HUDEP-2 (cell line): Measurements from ENCODE around the gene MSGN1.

ENCODE experiments used
- DNase-seq, 76 experiments: peaks; one replicate each; lab custom pipeline; 2025; ENCODE audit not compliant: unreplicated experiment in 76 of 76; lab: John Stamatoyannopoulos, UW

MSGN1 gene, protein sequence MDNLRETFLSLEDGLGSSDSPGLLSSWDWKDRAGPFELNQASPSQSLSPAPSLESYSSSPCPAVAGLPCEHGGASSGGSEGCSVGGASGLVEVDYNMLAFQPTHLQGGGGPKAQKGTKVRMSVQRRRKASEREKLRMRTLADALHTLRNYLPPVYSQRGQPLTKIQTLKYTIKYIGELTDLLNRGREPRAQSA

DNA sequence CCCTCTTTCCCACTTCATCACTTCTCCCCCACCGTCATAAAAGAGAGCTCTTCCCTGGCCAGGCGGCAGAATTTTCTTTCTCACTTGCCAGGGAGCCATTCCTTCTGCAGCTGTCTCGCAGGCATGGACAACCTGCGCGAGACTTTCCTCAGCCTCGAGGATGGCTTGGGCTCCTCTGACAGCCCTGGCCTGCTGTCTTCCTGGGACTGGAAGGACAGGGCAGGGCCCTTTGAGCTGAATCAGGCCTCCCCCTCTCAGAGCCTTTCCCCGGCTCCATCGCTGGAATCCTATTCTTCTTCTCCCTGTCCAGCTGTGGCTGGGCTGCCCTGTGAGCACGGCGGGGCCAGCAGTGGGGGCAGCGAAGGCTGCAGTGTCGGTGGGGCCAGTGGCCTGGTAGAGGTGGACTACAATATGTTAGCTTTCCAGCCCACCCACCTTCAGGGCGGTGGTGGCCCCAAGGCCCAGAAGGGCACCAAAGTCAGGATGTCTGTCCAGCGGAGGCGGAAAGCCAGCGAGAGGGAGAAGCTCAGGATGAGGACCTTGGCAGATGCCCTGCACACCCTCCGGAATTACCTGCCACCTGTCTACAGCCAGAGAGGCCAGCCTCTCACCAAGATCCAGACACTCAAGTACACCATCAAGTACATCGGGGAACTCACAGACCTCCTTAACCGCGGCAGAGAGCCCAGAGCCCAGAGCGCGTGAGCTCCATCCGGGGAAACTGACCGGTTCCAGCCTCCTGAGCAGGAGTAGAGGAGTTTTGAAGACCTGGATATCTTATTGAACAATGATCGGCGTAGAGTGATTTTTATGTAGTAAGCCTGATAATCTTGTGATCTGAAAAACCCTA, at the start of gene MSGN1:
Gene MSGN1, plus strand, starts transcription at position 65 of the 850 bp plus-strand sequence. Its CDS starts 59 bp downstream, at position 124.
- DNase-seq = no peak

DNA sequence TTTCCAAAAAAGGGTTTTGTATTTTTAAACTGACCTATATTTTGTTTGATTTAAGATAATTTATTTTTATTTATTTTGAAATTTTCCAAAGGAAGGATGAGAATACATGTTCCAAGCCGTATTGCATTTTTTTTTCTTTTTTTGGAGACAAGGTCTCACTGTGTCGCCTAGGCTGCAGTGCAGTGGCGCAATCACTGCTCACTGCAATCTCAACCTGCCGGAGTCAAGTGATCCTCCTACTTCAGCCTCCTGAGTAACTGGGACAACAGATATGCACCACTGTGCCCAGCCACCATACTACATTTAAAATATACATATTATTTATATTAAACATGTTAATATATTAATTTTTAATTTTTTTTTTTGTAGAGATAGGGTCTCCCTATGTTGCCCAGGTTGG, 47.4 kb upstream of the MSGN1 start:
- DNase-seq = no peak

DNA sequence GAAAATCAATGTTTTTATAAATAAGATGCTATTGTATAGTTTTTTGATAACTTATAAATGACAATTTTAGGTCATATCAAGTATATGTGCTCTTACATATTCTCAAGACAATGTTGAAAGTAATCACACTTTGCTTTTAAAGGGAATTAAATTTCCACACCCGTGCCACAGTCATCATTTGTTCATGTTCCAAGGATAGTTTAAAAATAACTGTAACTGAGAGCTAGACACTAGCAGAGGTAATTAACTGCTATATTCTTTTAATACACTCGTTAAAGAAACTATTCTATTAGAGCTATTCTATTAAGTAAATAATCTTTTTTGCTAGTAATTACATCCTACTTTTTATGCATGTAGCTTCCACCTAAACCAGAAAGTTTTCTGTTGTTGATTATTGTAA, 44.3 kb upstream of the MSGN1 start:
- DNase-seq = no peak

DNA sequence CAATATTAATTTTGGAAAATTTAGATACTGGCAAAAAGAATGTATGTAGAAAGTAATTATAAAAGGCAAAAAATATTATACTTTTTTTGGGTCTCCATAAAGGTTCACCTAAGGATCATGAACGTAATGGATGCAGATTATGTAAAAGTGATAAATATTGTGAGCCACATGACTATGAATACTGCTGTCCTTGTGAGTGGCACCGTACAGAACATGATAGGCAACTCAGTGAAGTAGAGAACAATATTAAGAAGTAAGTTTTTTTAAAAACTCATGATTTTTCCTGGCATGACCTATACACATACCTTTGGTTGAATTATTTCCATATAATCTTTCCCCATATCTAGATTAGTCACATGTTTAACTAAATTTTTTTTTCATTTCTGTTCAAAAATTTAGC, 43.7 kb upstream of the MSGN1 start:
- no peak for DNase-seq

DNA sequence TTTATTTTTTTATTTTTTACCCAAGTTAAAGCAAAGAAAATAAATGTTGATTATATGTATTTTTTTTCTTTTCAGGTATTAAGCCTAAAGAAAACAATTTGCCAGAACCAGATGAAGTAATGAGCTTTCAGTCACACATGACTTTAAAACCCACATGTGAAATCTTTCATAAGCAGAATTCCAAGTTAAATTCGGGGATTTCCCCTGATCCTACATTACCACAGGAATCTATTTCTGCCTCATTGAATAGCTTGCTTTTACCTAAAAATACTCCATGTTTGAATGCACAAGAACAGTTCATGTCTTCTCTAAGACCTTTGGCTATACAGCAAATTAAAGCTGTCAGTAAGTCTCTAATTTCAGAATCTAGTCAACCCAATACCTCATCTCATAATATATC, 35.7 kb upstream of the MSGN1 start:
- no peak for DNase-seq

DNA sequence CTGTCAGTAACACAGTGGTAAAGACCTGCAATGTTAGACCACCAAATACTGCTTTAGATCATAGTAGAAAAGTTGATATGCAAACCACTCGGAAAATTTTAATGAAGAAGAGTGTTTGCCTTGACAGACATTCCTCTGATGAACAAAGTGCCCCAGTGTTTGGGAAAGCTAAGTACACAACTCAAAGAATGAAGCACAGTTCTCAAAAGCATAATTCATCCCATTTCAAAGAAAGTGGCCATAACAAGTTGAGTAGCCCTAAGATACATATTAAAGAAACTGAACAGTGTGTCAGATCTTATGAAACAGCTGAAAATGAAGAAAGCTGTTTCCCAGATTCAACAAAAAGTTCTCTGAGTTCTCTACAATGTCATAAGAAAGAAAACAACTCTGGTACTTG, 34.8 kb upstream of the MSGN1 start:
- DNase-seq = no peak

DNA sequence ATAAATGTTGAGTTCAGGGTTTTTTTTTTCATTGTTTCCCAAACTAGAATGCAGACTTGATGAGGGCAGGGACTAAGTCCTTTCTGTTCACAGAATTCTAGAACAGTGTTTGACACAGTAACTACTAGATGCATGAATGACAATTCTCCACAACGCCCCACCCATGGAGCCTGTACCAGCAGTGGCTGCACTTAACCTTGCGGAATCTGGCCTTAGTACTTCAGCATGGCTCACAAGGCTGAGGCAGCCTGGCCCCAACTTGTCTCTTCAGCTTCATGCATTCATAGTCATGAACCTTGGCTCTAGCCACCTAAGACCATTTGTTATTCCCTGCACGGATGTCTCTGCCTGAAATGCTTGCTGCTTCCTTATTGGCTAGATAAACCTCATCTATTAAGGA, 29.5 kb upstream of the MSGN1 start:
- no peak for DNase-seq

DNA sequence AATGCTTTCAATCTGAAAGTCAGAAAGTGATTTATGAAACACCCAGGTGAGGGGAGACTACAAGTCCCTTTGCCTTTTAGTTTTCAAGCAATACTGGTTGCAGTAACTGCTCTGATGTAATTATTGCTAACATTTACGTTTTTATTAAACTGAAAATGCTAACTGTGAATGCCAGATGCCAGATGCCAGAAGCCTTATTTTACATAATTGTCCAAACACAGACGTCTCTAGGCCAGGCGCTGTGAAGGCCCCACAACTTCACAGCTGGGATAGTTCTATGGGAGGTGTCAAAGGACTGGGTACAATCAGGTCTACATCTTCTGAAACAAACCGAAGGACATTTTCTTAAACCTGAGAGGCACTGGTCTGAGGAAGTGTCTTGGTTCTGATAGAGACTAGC, 27.5 kb upstream of the MSGN1 start:
- DNase-seq = no peak

DNA sequence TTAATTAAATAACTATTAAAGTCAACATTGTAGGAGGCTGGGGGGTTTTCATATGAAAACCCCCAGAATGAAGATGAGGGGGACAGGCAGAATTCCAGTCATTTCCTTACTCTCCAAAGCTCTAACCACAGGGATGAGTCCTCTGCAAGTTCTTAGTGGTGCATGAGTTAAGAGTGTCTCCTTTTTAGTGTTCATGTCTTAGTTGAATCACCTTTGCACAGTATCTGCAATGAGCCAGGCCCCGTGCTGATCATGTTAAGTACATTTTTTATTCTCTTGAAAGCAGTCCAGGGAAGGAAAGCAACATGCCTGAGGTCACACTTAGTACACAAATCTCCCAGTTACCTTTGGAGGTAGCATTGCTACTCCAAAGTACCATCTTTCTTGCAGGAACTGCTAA, 25.7 kb upstream of the MSGN1 start:
- no peak for DNase-seq

DNA sequence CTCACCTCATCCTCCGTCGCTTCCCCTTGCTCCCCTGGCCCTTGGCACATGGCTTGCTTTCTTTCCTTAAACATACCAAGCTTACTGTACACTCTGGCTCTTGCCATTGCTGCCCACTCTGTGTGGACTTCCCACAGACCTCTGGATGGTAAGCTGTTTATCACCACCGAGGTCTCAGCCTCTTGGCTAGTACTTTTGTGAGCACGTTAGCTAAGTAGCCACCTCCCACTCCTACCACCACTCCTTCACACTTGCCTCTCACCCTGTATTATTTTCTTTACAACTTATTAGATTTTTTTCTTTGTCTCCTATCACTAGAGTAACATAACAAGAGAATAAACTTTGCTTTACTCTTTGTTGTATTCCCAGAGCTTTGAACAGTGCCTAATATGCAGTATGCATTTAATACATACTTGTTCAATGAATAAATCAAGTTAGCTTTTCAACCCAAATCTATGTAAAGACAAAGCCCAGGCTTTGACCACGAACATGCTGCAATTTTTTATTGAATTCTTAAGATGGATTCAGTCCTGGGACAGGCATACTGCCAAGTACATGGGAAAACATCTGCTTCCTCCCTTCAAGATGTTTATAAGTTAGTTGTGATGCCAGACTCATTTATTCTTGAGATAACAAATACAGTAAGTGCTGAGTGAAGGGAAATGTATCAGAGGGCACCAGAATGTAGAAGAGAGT, 25.0 kb upstream of the MSGN1 start:
- DNase-seq = peak in 1 of 76 experiments; percentile 13

DNA sequence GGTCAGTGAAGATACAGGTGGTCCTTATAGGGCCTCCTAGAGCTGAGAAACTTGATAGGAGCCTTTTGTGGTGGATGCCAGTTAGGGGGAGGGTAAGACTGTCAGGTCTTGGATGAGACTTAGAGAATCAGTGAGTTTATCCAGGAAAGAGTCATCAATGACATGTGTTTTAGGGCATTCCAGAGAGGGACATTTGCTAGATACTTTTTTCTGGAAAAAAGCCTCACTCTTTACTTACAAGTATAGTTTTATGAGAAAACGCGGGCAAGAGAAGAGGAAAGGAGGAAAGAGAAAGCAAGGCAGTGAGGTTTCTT, 24.5 kb upstream of the MSGN1 start:
- DNase-seq = no peak

DNA sequence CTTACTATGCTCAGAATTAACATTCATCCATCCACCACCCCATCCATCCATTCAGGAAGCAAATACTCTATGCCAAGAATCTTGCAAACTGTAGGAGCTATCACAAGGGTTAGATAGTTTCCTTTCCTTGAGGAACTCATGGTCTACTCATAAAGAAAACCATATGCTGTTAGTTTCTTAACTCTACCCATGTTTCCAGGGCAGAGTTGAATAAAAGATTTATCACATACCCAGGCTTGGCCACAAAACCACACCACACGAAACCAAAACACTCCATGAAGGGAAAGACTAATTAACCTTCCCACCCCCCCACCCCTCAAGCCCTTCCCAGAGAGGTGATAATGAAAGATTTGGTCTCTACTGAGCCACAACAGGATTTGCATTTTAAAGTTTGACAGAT, 23.7 kb upstream of the MSGN1 start:
- no peak for DNase-seq

DNA sequence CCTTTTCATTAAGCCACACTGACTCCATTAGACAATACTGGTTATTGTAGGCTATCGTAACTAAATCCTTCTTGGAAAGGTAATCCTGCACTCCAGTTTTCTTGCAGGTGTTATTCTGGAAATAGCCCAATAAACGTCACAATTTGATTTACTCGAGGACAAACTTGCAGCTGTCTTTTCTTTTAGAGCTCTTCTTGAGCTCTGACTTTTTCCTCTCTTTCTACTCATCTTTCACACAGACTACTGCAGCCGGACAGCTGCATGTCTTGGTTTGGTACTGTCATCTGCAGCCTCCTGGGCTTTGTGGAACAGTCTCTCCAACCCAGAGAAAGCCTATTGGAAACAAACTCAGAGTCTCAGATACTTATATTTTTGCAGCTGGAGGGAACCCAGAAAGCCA, 23.0 kb upstream of the MSGN1 start:
- DNase-seq = no peak

DNA sequence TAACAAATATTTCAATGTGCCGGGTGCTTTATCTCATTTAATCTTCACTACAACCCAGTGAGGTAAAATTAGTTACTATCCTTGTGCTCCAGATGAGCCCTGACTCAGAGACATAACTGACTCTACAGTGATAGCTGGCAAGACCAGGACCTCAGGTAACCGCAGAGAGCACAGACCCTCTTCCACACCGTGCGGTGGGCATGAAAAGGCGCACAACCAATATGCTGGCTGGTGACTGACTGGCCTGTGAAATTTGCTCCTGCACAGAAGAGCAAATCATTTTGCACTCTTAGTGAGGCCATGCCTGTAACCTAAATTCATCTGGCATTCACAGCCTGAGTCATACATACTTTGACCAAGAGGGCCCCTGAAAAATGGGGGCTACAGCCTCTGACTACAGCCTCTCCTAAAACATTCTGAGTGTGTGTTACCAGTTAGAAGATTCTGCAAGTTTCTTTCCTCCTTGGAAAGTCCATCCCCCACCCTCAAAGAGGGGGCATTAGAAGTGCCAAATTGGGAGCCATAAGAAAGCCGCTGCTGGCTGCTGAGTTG, 22.4 kb upstream of the MSGN1 start:
- no peak for DNase-seq

DNA sequence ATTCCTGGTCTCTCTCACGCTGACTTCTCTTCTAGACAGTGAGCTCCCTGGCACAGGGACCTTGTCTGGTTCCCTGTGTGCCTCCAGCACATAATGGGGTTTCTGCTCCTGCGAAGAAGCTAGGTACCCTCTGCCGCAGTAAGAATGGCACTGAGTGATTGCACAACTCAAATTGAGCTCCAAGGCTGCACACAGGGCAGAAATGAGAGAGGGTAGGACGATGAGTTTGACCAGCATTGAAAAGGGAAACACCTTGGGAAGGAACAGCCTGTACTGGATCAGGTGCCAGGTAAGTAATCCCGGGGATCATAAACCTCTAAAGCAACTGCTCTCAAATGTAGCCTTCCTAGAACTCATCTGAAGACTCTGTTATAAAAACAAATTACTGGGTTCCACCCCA, 21.0 kb upstream of the MSGN1 start:
- no peak for DNase-seq

DNA sequence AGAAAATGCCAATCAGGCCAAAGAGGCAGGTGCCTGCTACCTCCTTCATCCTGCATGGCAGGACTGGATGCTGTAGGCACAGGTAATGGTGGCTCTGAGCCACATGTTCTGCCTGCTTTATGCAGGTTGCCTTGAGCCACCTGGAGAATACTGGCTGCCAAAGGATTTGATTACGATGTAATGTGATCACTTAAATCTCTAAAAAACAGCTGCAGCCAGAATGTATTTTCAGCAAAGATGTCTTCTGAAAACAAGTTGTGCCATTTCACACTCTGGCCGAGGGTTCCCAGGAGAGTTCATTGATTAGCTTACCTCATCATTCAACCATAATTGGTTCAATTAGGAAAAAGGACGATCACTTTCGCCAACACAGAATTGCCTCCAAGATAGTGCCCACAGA, 17.9 kb upstream of the MSGN1 start:
- no peak for DNase-seq

DNA sequence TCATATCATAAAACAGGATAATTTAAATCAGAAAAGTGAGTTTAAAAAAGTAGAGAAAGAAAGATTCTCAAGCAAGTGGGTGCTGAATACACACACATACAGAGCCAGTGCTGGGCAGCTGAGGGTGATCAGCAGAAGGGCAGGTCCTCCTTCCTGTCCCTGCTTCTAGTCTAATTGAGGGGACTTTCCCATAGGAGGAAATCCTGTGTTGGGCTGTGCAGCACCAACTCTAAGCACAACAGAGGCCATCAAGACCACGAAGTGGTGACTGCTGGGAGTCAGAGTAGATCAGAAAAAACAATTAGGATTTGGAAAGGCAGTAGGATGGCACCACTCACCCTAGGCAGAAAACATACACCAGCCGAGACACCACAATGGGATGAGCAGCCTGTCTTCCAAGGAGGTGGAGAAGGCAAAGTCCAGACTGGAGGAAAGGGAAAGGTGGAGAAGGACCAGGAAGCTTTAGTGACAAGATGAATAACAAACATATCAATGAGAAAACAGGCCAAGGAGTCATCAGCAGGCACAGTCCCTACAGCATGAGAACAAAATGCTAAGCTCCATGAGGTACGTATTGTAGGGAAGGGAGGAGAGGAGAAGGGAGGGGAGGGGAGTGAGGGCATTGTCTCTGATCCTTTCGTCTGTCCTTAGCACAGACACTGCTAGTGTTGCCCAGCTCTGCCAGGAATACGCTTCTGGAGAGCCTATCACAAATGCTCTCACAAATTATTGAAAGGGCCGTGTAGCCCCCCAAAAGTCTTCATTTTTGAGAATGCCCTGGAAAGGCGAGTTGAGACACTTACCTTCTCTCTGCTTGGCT, 16.7 kb upstream of the MSGN1 start:
- no peak for DNase-seq

DNA sequence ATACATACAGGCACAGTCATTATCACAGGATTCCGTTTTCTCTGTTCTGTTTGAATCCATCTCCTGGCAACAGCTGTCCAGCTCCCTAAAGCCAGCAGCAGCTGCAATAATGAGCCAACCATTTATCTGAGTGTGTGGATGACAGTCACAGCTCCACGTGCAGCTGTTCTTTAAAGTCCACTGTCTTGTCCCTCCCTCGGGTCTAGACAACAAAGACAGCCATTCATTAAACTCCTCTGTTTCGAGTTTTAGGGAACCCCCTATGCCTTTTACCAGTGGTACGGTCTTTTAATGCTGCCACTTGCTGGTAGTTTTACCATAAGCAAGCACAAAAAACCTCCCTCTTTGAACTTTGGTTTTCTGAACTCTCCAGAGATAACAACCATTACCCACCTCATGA, 16.0 kb upstream of the MSGN1 start:
- no peak for DNase-seq

DNA sequence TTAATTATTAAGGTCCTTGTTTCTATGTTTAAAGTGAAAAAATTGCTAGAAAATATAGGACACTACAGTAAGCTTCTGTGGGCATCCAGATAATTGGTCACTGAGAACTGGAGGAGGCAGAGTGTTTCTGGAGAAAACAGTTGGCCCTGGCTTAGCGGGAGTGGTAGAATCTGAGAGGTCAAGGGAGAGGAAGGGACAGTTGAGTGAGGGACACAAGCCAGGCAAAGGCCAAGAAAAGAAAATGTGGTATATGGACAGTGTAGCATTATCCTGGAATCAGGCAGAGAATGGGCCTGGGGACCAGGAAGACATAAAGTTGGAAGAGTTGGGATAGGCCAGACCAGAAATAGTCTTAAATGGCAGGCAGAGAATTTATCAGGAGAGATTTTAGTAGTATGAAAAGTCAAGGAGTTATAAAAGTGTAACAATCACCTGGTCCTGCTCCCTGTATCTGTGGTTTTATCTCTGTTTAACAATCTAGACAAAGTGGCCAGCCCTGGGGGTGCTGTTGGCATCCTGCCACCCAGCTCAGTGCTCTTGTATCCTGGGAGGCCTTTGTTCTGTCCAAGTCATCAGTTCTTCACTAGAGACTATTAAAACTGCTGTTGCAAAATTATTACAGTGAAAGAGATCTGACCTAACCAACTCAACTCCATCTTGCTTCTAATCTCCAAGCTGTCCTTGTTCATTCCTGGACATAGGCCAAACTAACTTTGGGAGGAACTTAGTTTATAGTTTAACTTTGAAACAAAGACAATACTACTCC, 15.4 kb upstream of the MSGN1 start:
- DNase-seq = no peak

DNA sequence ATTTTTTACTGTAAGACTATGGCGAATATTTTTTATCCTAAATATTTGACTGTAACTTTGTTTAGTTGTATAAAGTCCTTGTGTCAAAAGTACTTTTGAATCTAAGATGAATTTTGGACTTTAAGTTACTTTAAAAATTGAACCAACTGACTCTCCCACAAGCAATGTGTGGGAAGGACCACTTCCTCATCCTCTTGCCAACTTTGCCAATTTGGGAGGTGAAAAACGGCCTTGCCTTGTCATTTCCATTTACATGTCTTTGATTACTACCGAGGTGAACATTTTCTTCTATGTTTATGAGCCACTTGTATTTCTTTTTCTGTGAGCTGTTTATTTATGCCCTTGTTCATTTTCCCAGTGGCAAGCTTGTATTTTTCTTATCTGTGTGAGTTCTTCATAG, 12.8 kb upstream of the MSGN1 start:
- DNase-seq = no peak
